OCI-LY3 (cell line): ENCODE data around the gene BEGAIN.

Experiments used
- EZH2phosphoT487 ChIP-seq: fragments of 200-600 bp; shearing (Covaris generic); IDR thresholded peaks from 2 replicates; pipeline ENCODE4 v1.6.1; 2018; ENCODE audit warnings: antibody characterized with exemption, mixed run types, low read depth
- TF ChIP-seq, protein P1 (sequence below): fragments of 200-600, 300-600 bp; sonication (generic); IDR thresholded peaks from 2 replicates; pipeline ENCODE4 v1.5.1; 2014; ENCODE audit warnings: antibody characterized with exemption, low read length, low read depth

- TF ChIP-seq, protein P1, sequence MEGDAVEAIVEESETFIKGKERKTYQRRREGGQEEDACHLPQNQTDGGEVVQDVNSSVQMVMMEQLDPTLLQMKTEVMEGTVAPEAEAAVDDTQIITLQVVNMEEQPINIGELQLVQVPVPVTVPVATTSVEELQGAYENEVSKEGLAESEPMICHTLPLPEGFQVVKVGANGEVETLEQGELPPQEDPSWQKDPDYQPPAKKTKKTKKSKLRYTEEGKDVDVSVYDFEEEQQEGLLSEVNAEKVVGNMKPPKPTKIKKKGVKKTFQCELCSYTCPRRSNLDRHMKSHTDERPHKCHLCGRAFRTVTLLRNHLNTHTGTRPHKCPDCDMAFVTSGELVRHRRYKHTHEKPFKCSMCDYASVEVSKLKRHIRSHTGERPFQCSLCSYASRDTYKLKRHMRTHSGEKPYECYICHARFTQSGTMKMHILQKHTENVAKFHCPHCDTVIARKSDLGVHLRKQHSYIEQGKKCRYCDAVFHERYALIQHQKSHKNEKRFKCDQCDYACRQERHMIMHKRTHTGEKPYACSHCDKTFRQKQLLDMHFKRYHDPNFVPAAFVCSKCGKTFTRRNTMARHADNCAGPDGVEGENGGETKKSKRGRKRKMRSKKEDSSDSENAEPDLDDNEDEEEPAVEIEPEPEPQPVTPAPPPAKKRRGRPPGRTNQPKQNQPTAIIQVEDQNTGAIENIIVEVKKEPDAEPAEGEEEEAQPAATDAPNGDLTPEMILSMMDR, result no peak
- no peak for TF ChIP-seq EZH2phosphoT487
These were observed 22.7 kb downstream of the BEGAIN start for GRCh38 chr14:100564512-100564911.
